Activated CD4-positive, alpha-beta memory T cell treated with anti-CD3 and anti-CD28 coated beads, Interleukin-2, amount 10 ng/mL, durations not matched to agents 7 days and 5 days (primary cell): Measurements from ENCODE around the gene LIN28B. TPM values are rescaled to one million over a fixed set of nuclear protein-coding genes. Genes with fewer than 3 reads are reported as not detected.
"Not testable (repeated sequence)": the region's sequence is repeated elsewhere in the genome, so short reads cannot be mapped to it uniquely, and the experiment has no call there.

Experiments used
- CTCF ChIA-PET: fragments of 350-600 bp; sonication (Branson Sonifier 250); formaldehyde crosslinking; loops from one replicate; lab custom pipeline; 2021; ENCODE audit warnings: antibody characterized with exemption, inconsistent platforms; lab: Charles Lee
- POLR2A ChIA-PET: fragments of 350-600 bp; sonication (Branson Sonifier 250); formaldehyde crosslinking; loops from one replicate; lab custom pipeline; 2021; ENCODE audit warnings: antibody characterized with exemption; lab: Charles Lee
- DNase-seq: peaks from one replicate; pipeline ENCODE4 v3.0.0-alpha.2; 2020
- H3K27ac Mint-ChIP-seq: one replicate; pipeline ENCODE4 v1.8.0; 2021; ENCODE audit warnings: mild to moderate bottlenecking, mixed read lengths
- H3K27me3 Mint-ChIP-seq: one replicate; pipeline ENCODE4 v1.8.0; 2021; ENCODE audit warnings: mixed read lengths
- H3K36me3 Mint-ChIP-seq: one replicate; pipeline ENCODE4 v1.8.0; 2021; ENCODE audit warnings: low read depth, mixed read lengths
- H3K4me1 Mint-ChIP-seq: one replicate; pipeline ENCODE4 v1.8.0; 2021; ENCODE audit warnings: mixed read lengths
- H3K4me3 Mint-ChIP-seq: one replicate; pipeline ENCODE4 v1.8.0; 2021; ENCODE audit warnings: mild to moderate bottlenecking, mixed read lengths
- H3K9me3 Mint-ChIP-seq: one replicate; pipeline ENCODE4 v1.8.0; 2021; ENCODE audit warnings: mixed read lengths
- total RNA-seq, 2 experiments: library from RNA; stranded (reverse); gene quantifications; one replicate each; pipeline ENCODE4 v1.2.3, GENCODE V29; 2021

The LIN28B gene
- total RNA-seq, 2 experiments from 2014 or later = not detected

DNA sequence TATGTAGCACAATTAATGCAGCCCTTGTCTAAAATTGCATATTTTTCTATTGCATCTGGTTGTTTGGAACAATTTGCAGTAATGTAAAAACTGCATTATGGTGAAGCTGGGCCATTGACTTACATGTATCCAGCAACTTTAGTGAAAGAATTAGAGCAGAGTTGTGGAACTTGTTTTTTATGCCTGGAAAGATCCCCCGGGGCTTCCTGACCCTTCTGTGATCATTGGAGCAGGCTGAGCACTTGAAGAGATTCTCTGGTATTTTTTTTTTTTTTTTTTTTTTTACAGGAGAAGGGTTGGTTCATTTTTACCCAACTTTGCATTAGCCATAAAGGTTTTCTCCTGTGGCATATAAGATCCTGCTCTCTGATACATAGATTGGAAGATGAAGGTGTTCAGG, 45.0 kb downstream of the LIN28B start:
- H3K27me3 Mint-ChIP-seq = peaks cover 10% of the 10 kb centered on the region
- CTCF ChIA-PET = no interaction called here
- H3K4me1 Mint-ChIP-seq = no peaks in the 10 kb centered on the region

DNA sequence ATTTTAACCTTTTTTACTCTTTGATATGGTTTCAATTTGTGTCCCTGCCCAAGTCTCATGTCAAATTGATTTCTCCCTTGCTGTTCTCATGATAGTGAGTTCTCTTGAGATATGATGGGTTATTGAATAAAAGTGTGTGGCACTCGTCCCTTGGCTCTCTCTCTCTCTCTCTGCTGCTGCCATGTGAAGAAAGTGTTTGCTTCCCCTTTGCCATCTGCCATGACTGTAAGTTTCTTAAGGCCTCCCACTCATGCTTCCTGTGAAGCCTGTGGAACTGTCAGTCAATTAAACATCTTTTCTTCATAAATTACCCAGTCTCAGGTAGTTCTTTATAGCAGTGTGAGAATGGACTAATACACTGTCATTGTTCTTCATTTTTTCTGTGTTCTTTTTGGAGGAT, 48.5 kb downstream of the LIN28B start:
- POLR2A ChIA-PET = no interaction called here
- H3K4me1 Mint-ChIP-seq = no peaks in the 10 kb centered on the region
- H3K36me3 Mint-ChIP-seq = no peaks in the 10 kb centered on the region
- no peak overlapping the region for H3K4me3 Mint-ChIP-seq
- H3K9me3 Mint-ChIP-seq = no peaks in the 10 kb centered on the region
- no peak overlapping the region for H3K27ac Mint-ChIP-seq
- CTCF ChIA-PET = no interaction called here
- H3K27me3 Mint-ChIP-seq = peaks cover 10% of the 10 kb centered on the region
- no peak for DNase-seq

More for the DNA sequence above, 45.0 kb downstream of the LIN28B start:
- POLR2A ChIA-PET = no interaction called here
- Mint-ChIP-seq H3K36me3 (no peaks in the 10 kb centered on the region), H3K27ac (no peak overlapping the region), H3K9me3 (no peaks in the 10 kb centered on the region), H3K4me3 (no peak overlapping the region)
- no peak for DNase-seq

DNA sequence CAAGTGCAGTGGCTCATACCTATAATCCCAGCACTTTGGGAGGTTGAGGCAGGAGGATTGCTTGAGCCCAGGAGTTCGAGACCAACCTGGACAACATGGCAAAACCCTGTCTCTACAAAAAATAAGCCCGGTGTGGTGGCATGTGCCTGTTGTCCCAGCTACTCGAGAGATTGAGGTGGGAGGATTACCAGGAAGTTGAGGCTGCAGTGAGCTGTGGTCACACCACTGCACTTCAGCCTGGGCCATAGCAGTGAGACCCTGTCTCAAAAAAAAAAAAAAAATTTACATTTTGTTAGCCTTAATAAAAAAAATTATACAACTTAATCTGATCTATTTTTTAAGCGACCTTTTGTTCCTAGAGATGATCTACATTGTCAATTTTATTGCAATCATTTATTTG, 56.6 kb downstream of the LIN28B start:
- H3K36me3 Mint-ChIP-seq = not testable (repeated sequence)

DNA sequence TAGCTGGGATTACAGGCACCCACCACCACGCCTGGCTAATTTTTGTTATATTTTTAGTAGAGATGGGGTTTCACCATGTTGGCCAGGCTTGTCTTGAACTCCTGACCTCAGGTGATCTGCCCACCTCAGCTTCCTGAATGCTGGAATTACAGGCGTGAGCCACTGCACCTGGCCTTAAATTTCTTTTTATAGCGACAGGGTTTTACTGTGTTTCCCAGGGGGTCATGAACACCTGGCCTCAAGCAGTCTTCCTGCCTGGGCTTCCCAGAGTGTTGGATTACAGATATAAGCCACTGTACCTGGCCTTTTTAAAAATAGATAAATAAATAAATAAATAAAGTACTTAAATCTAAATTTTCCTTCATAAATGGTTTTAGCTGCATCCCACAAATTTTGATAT, 57.5 kb downstream of the LIN28B start:
- H3K9me3 Mint-ChIP-seq = no peaks in the 10 kb centered on the region
- H3K27ac Mint-ChIP-seq = no peak overlapping the region
- no peak overlapping the region for H3K4me3 Mint-ChIP-seq
- H3K27me3 Mint-ChIP-seq = peaks cover 7% of the 10 kb centered on the region
- ChIA-PET POLR2A (no interaction called here), CTCF (no interaction called here)
- DNase-seq = no peak
- no peaks in the 10 kb centered on the region for H3K36me3 Mint-ChIP-seq
- no peaks in the 10 kb centered on the region for H3K4me1 Mint-ChIP-seq

More for the DNA sequence above, 56.6 kb downstream of the LIN28B start:
- POLR2A ChIA-PET, CTCF ChIA-PET, H3K27ac Mint-ChIP-seq, H3K4me3 Mint-ChIP-seq, H3K4me1 Mint-ChIP-seq, DNase-seq, H3K27me3 Mint-ChIP-seq, H3K9me3 Mint-ChIP-seq: not testable (repeated sequence)

DNA sequence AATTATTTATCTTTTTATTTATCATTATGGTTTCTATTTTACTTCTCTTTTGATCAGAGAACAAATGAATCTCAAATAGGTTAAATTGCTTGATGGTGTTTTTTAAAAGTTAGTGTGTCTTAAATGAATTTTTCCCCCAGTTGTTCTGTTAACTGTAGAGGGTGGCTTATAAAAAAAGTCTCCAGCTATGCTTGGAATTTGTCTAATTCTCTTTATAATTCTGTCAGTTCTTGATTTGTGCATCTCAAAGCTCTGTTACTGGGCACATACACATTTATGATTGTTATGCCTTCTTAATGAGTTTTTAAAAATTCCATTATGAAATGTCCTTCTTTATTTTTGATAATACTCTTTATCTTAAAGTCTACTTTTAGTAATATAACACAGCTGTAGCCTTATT, 58.0 kb downstream of the LIN28B start:
- CTCF ChIA-PET = no interaction called here
- Mint-ChIP-seq H3K4me3 (no peak overlapping the region), H3K4me1 (no peaks in the 10 kb centered on the region), H3K36me3 (no peaks in the 10 kb centered on the region), H3K9me3 (no peaks in the 10 kb centered on the region), H3K27ac (no peak overlapping the region), H3K27me3 (peaks cover 7% of the 10 kb centered on the region)
- no peak for DNase-seq
- POLR2A ChIA-PET = no interaction called here

DNA sequence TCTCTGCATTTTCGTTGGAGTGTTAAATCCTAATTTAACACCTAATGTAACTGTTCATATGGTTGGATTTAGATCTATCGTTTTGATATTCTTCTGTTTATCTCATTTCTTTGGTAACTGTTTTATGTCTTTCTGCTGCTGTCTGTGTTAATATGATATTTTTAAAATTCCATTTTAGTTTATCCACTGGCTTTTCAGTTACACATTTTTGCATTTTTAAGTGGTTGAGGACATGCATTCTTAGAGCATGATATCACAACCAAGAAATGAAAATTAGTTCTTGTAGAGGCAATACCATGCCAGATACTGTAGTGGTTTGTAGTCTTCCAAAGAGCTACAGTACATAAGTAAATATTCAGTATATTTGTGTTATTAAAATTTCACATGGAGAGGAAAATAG, 58.6 kb downstream of the LIN28B start:
- Mint-ChIP-seq H3K36me3 (no peaks in the 10 kb centered on the region), H3K4me3 (no peak overlapping the region), H3K4me1 (no peaks in the 10 kb centered on the region), H3K27me3 (peaks cover 7% of the 10 kb centered on the region), H3K9me3 (no peaks in the 10 kb centered on the region), H3K27ac (no peak overlapping the region)
- no peak for DNase-seq
- ChIA-PET CTCF (no interaction called here), POLR2A (no interaction called here)

DNA sequence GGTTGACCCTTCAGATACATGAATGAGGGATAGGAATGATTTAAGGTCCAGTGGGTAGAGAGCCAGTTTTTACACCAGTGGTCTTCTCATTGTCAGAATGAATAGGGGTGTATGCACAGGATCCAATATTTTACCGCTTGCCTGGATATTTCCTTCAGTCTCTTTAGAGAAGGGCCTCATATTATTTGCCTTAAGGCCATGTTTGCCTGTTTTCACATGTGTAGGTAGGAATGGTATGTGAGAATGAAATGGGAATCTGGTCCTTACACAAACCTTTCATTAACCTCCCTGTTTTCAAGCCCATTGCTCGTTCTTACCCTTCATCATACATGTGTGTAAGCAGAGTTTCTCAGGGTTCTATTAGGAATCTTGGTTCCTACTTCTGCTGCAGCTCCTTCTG, 62.4 kb downstream of the LIN28B start:
- Mint-ChIP-seq H3K9me3 (no peaks in the 10 kb centered on the region), H3K36me3 (no peaks in the 10 kb centered on the region), H3K4me3 (no peak overlapping the region), H3K27ac (no peak overlapping the region), H3K27me3 (peaks cover 19% of the 10 kb centered on the region), H3K4me1 (no peaks in the 10 kb centered on the region)
- CTCF ChIA-PET = no interaction called here
- POLR2A ChIA-PET = no interaction called here
- no peak for DNase-seq

DNA sequence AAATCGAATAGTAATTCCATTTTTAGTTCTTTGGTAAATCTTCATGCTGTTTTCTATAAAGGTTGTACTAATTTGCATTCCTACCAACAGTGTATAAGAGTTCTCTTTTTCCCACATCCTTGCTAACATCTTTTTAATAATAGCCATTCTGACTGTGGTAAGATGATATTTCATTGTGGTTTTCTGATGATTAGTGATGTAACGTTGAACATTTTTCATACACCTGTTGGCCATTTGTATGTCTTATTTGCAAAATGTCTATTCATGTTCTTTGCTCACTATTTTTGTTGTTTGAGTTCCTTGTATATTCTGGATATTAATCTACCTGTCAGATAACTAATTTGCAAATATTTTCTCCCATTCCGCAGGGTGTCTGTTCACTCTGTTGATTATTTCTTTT, 64.5 kb downstream of the LIN28B start:
- DNase-seq = no peak
- no peaks in the 10 kb centered on the region for H3K9me3 Mint-ChIP-seq
- H3K4me3 Mint-ChIP-seq = no peak overlapping the region
- H3K27ac Mint-ChIP-seq = no peak overlapping the region
- ChIA-PET CTCF (no interaction called here), POLR2A (no interaction called here)
- no peaks in the 10 kb centered on the region for H3K36me3 Mint-ChIP-seq
- H3K27me3 Mint-ChIP-seq = peaks cover 27% of the 10 kb centered on the region
- no peaks in the 10 kb centered on the region for H3K4me1 Mint-ChIP-seq

DNA sequence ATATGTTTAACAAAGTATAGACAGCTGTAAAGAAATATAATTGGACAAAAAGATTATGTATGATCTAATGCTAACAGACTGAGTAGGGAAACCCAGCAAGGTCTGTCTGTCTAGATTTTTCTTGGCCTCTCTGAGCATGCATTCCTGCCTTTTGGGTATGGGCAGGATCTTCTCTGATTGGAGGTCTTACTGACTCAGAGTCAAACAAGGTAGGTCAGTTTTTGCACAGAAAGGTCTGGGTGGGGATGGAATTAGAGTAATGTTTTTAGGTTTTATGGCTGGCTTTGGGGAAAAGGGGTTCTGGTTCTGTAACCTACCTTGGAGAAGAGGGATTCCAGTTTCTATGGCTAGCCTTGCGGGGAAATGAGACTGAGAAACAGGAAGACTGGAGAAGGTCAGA, 65.5 kb downstream of the LIN28B start:
- Mint-ChIP-seq H3K27me3 (peaks cover 26% of the 10 kb centered on the region), H3K4me3 (no peak overlapping the region), H3K4me1 (no peaks in the 10 kb centered on the region), H3K27ac (no peak overlapping the region), H3K9me3 (no peaks in the 10 kb centered on the region), H3K36me3 (no peaks in the 10 kb centered on the region)
- CTCF ChIA-PET = no interaction called here
- POLR2A ChIA-PET = no interaction called here
- DNase-seq = no peak

DNA sequence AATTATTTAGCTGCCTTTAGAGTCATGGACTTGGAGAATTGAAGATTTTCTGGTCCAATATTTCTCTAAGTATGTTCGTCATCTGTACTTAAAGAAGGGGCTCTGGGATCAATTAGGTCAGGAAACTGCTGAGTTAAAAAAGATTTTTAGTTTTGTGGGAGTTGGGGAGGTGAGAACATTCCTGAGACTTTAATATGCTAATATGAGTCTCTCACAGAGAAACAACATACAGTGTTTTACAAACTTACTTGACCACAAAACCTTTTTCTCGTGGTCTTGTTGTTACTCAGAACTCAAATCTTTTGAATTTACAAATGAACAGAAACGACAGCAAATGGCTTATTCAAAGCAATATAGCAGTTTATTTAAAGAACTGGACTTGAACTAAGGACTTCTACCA, 67.9 kb downstream of the LIN28B start:
- Mint-ChIP-seq H3K27ac (no peak overlapping the region), H3K36me3 (no peaks in the 10 kb centered on the region), H3K9me3 (no peaks in the 10 kb centered on the region), H3K4me3 (no peak overlapping the region), H3K27me3 (peaks cover 21% of the 10 kb centered on the region), H3K4me1 (no peaks in the 10 kb centered on the region)
- POLR2A ChIA-PET = no interaction called here
- no peak for DNase-seq
- CTCF ChIA-PET = no interaction called here

DNA sequence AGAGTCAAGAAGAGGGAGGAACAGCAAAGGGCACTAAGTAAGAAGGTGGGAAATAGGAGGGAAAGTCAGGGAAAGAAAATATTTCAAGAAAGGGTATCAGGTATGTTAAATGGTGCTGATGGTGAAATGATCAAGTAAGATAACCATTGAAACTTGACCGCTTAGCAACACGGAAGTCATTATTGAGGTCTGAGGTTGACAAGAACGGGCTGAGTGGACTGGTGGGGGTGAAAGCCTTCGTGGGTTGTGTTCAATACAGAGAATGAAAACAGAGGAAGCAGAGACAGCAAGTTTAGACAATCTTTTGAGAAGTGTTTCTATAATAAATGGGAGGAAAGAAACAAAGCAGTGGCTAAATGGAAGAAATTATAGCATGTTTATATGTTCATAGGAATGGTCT, 72.0 kb downstream of the LIN28B start:
- H3K27me3 Mint-ChIP-seq = peaks cover 10% of the 10 kb centered on the region
- CTCF ChIA-PET = no interaction called here
- H3K36me3 Mint-ChIP-seq = no peaks in the 10 kb centered on the region
- H3K4me1 Mint-ChIP-seq = no peaks in the 10 kb centered on the region
- DNase-seq = no peak
- no peak overlapping the region for H3K4me3 Mint-ChIP-seq
- POLR2A ChIA-PET = no interaction called here
- no peak overlapping the region for H3K27ac Mint-ChIP-seq
- no peaks in the 10 kb centered on the region for H3K9me3 Mint-ChIP-seq

DNA sequence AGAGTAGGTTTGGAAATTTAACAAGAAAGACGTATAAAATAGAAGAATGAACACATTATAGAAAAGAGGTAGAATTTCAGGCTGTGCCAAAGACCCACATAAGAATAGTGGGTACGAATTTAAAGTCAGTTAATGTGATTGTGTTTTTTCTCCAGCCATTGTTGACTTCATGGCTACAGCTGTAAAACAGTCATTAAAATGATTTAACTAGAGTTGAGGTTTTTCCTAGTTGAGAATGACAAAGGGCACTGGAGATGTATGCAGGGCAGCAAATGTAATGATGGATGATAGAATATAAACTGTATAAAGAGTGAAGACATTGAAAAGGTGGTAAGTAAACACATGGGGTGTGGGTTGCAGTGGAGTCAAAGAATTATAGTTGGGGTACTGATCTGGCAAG, 72.7 kb downstream of the LIN28B start:
- POLR2A ChIA-PET = no interaction called here
- Mint-ChIP-seq H3K27me3 (peaks cover 14% of the 10 kb centered on the region), H3K9me3 (no peaks in the 10 kb centered on the region), H3K36me3 (no peaks in the 10 kb centered on the region), H3K4me1 (no peaks in the 10 kb centered on the region), H3K27ac (no peak overlapping the region), H3K4me3 (no peak overlapping the region)
- DNase-seq = no peak
- CTCF ChIA-PET = no interaction called here

DNA sequence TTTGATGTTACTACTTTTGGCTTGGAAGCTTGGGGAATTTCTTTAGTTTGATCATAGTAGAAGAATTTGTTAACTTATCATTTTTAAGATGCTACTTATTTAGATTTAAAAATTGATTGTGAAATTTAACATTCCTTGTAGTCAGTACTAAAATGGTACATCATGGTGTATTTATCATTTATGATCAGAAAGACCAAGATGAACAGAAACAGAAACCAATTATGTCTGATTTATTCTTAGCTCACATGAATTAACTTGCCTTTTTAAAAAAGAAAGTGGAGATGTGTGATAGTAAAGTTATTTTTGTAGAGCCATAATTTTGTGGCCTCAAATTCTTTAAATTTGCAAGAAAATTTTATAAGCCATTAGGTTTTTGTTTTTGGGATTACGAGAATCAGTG, 77.6 kb downstream of the LIN28B start:
- Mint-ChIP-seq H3K4me1 (no peaks in the 10 kb centered on the region), H3K4me3 (no peak overlapping the region), H3K27me3 (peaks cover 25% of the 10 kb centered on the region), H3K36me3 (no peaks in the 10 kb centered on the region), H3K9me3 (no peaks in the 10 kb centered on the region), H3K27ac (no peak overlapping the region)
- ChIA-PET POLR2A (no interaction called here), CTCF (no interaction called here)
- no peak for DNase-seq

DNA sequence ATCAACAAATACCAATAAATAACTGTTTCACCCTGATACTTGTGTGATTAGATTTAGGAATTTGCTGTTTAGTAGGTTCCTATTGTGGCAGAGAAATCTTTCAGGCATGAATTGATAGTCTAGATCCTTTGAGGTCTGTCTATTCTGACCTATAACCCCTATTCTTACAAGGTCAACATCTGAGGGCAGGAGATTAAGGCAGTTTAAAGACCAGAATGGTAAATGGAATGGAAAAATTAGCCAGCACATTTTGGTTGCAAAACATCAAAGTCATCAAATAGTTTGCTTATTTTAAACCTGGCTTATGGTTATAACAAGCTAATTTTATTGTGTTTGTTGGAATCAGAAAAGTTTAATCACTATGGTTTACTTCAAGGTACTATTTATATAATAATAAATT, 78.4 kb downstream of the LIN28B start:
- peaks cover 25% of the 10 kb centered on the region for H3K27me3 Mint-ChIP-seq
- no peak overlapping the region for H3K4me3 Mint-ChIP-seq
- no peaks in the 10 kb centered on the region for H3K4me1 Mint-ChIP-seq
- no peak overlapping the region for H3K27ac Mint-ChIP-seq
- ChIA-PET POLR2A (no interaction called here), CTCF (no interaction called here)
- no peak for DNase-seq
- no peaks in the 10 kb centered on the region for H3K9me3 Mint-ChIP-seq
- no peaks in the 10 kb centered on the region for H3K36me3 Mint-ChIP-seq

DNA sequence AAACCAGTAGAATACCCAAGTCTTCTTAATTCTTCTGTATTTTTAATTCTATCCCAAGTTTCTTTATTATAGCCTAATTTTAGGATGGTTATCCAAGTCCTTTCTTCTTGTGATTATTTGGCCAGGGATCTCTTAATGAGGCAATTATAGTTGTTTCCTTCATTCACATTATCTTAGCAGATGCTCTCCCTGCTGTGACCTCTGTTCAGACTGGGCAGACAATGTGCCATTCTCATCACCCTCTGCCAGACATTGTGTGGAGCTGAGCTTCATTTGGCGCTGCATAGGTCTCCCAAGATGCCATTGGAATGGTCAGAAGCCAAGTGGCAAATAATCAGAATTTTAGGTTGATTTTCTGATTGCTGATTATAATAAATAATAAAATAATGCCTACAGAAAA, 79.4 kb downstream of the LIN28B start:
- Mint-ChIP-seq H3K27ac (no peak overlapping the region), H3K4me1 (no peaks in the 10 kb centered on the region), H3K27me3 (peaks cover 25% of the 10 kb centered on the region), H3K36me3 (no peaks in the 10 kb centered on the region), H3K4me3 (no peak overlapping the region), H3K9me3 (no peaks in the 10 kb centered on the region)
- ChIA-PET POLR2A (no interaction called here), CTCF (no interaction called here)
- DNase-seq = no peak
